ENCODE data around the gene REXO1.

DNA sequence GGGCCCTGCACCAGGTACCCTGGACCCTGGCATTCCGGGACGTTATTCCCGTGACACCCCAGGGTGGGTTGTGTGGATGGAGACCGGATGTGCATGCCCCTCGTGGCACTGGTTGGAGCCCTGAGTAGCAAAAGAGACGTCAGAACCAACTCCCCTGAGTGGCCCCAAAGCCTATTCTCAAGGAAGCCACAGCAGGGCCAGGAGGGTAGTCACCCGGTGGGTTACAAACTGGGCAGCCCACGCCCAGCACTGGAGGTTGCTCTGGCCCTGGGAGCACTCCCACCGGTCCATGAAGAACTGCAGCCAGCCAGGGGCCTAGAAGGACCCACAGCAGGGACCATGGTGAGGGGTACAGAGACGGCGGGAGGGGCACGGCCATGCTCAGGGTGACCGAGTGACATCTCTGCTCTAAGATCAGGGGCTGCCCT lies 7.6 kb upstream of the REXO1 start:
- TF ChIP-seq CTCF (IDR thresholded peaks at IDR 0.05; ENCODE audit: borderline replicate concordance, extremely low read depth, low read length, poor library complexity, severe bottlenecking): no peak
- no peak for TF ChIP-seq EZH2 (IDR thresholded peaks at IDR 0.05; ENCODE audit: borderline replicate concordance, low read depth, low read length, severe bottlenecking)
